WERI-Rb-1 (cell line): ENCODE data around the gene PTGER3.

Experiments used
- DNase-seq: peaks from one replicate; pipeline ENCODE4 v3.0.0-alpha.2; 2020
- H3K27ac ChIP-seq: fragments of 250-450 bp; sonication (Bioruptor Pico); 2 replicates; pipeline ENCODE4 v1.5.1; 2020; ENCODE audit warnings: mild to moderate bottlenecking, moderate library complexity
- H3K27me3 ChIP-seq: fragments of 250-450 bp; sonication (Bioruptor Pico); 2 replicates; pipeline ENCODE4 v1.5.1; 2021; ENCODE audit warnings: mild to moderate bottlenecking, low read depth, moderate library complexity; ENCODE audit not compliant: insufficient read depth, severe bottlenecking
- H3K36me3 ChIP-seq: fragments of 250-450 bp; sonication (Bioruptor Pico); 2 replicates; pipeline ENCODE4 v1.5.1; 2020; ENCODE audit warnings: mild to moderate bottlenecking, moderate library complexity
- H3K4me3 ChIP-seq: 2 replicates; pipeline ENCODE4 v1.5.1; 2011; ENCODE audit warnings: low read depth, mild to moderate bottlenecking, control low read depth, low read length
- H3K9me3 ChIP-seq: fragments of 250-450 bp; sonication (Bioruptor Pico); 2 replicates; pipeline ENCODE4 v1.5.1; 2021; ENCODE audit warnings: mild to moderate bottlenecking, moderate library complexity; ENCODE audit not compliant: severe bottlenecking
- CTCF ChIP-seq: IDR thresholded peaks from 2 replicates; pipeline ENCODE4 v1.5.1; 2011; ENCODE audit warnings: low read depth, mild to moderate bottlenecking, control low read depth, inconsistent platforms, low read length

Gene PTGER3

DNA sequence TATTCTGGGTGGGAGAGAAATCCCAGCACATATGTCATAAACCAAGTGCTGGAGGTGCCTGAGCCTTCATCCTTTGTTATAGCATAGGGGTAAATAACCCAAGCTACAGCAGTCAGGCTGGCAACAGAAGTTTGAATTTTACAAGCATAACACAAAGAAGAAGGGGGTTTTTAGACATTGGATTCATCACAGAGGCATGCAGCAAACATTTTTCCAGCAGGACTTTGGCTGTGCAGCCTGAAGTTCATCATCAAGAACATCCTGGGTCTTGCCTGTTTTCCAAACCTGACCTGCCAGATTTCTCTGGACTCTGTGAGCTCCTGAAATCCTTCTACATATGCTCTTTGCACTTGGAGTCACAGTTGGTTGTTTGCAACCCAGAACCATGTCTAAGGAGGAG is 16.2 kb downstream of the PTGER3 start:
- DNase-seq, result no peak
- Histone ChIP-seq H3K9me3 (no peaks in the 10 kb centered on the region), H3K27ac (no peak overlapping the region), H3K27me3 (no peaks in the 10 kb centered on the region), H3K36me3 (no peaks in the 10 kb centered on the region), H3K4me3 (no peak overlapping the region)
- no peak for TF ChIP-seq CTCF

- Histone ChIP-seq H3K27me3 (no peaks in the 10 kb centered on the region), H3K4me3 (no peak overlapping the region), H3K27ac (no peak overlapping the region), H3K9me3 (no peaks in the 10 kb centered on the region), H3K36me3 (no peaks in the 10 kb centered on the region)
- no peak for TF ChIP-seq CTCF
- DNase-seq, result no peak
These were observed 17.6 kb downstream of the PTGER3 start for GRCh38 chr1:71030026-71030425.

- no peak overlapping the region for H3K4me3 ChIP-seq
- no peak overlapping the region for H3K27ac ChIP-seq
- H3K27me3 ChIP-seq, result no peaks in the 10 kb centered on the region
- no peaks in the 10 kb centered on the region for H3K9me3 ChIP-seq
- H3K36me3 ChIP-seq, result no peaks in the 10 kb centered on the region
- TF ChIP-seq CTCF, result no peak
- no peak for DNase-seq
These were observed 18.6 kb downstream of the PTGER3 start for GRCh38 chr1:71028981-71029380.

DNA sequence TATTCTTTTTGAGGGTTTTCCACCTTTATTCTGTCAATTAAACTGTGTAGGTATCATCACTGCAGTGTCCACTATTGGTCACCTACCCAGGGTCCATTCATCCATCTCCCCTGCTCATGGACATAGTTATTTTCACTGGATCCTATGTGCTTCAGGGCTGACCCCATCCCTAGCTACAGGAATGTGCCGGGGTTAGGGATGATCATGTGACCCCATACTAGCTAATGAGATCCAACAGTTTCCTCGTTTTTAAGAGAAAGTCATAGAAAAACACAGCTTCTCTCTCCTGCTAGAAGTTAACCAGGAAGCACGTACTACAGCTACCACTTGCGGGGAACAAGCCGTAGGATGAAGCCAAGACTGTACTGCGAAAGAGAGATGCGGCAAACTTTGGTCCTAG is 19.6 kb downstream of the PTGER3 start:
- H3K9me3 ChIP-seq, result no peaks in the 10 kb centered on the region
- H3K36me3 ChIP-seq, result no peaks in the 10 kb centered on the region
- no peak overlapping the region for H3K4me3 ChIP-seq
- DNase-seq, result no peak
- no peak for TF ChIP-seq CTCF
- H3K27me3 ChIP-seq, result no peaks in the 10 kb centered on the region
- H3K27ac ChIP-seq, result no peak overlapping the region

DNA sequence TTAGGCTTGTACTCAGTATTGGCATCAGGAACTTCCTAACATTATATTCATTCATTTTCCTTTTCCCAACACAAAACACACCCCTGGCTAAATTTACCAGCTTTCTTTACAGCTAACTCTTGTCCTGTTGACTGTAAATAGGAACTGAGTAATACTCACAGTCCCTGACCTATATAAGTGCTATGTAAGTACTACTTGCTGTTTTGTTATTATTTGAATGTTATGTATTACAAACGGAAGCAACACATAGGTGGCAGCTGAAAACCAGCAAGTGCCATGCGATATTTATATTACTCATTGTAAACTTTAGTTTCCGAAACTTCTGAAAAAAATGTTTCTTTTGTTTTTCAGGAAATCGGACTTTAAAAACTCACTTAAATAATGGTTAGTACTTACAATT is 21.5 kb downstream of the PTGER3 start:
- no peak for DNase-seq
- no peaks in the 10 kb centered on the region for H3K36me3 ChIP-seq
- no peak overlapping the region for H3K27ac ChIP-seq
- H3K4me3 ChIP-seq, result no peak overlapping the region
- no peaks in the 10 kb centered on the region for H3K9me3 ChIP-seq
- H3K27me3 ChIP-seq, result no peaks in the 10 kb centered on the region
- no peak for TF ChIP-seq CTCF

DNA sequence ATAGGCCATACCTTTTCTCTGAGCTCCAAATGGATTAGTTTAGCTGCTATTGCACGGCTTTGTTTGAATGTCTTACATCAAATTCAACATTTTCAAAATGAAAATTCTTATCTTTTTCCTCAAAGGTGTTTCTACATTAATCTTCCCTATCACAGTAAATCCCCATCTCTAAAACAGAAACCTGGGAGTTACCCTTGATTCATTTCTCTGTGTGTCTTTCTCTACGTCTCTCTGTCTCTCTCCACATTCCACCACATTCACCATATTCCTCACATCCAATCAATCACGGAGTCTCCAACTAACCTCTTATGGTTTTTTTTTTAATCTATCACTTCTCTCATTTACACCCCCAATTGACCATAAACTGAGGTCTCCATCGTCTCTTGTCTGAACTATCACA is 24.1 kb downstream of the PTGER3 start:
- H3K27ac ChIP-seq, result no peak overlapping the region
- no peaks in the 10 kb centered on the region for H3K27me3 ChIP-seq
- DNase-seq, result no peak
- no peak for TF ChIP-seq CTCF
- no peaks in the 10 kb centered on the region for H3K36me3 ChIP-seq
- no peaks in the 10 kb centered on the region for H3K9me3 ChIP-seq
- H3K4me3 ChIP-seq, result no peak overlapping the region
